ENCODE results near the gene ADD2. TPM values are rescaled to one million over a fixed set of nuclear protein-coding genes. Genes with fewer than 3 reads are reported as not detected.

Gene ADD2
- total RNA-seq, 1 donor from 2014 or later: 1.1 TPM

DNA sequence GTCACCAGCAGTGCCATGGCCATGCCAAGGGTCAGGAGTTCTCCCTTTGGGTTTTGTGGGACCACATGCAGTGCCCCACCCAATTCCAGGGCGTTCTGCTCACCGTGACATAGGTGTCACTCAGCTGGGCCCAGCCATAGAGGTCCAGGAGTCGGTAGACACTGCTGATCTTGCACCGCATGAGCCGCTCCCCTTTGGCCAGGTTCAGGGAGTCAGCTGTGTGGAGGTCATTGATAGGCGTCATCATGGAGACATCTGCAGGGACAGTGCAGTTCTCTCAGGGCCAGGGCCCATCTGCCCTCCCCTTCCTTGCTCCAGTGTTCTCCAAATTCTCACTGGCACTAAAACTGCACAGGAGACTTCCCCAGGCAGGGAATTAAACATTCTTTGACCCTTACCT is 71.9 kb downstream of the ADD2 start:
- no peak for DNase-seq (ENCODE audit: low spot score, unreplicated experiment)
- no peak overlapping the region for H3K27ac Mint-ChIP-seq
- H3K27me3 Mint-ChIP-seq: peaks cover 23% of the 10 kb centered on the region
- H3K36me3 Mint-ChIP-seq (ENCODE audit: insufficient read depth): no peaks in the 10 kb centered on the region
- TF ChIP-seq, protein P1, sequence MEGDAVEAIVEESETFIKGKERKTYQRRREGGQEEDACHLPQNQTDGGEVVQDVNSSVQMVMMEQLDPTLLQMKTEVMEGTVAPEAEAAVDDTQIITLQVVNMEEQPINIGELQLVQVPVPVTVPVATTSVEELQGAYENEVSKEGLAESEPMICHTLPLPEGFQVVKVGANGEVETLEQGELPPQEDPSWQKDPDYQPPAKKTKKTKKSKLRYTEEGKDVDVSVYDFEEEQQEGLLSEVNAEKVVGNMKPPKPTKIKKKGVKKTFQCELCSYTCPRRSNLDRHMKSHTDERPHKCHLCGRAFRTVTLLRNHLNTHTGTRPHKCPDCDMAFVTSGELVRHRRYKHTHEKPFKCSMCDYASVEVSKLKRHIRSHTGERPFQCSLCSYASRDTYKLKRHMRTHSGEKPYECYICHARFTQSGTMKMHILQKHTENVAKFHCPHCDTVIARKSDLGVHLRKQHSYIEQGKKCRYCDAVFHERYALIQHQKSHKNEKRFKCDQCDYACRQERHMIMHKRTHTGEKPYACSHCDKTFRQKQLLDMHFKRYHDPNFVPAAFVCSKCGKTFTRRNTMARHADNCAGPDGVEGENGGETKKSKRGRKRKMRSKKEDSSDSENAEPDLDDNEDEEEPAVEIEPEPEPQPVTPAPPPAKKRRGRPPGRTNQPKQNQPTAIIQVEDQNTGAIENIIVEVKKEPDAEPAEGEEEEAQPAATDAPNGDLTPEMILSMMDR (IDR thresholded peaks at IDR 0.05; ENCODE audit: unreplicated experiment): no peak
- H3K4me3 Mint-ChIP-seq (ENCODE audit: low read depth): no peak overlapping the region
- H3K4me1 Mint-ChIP-seq (ENCODE audit: low read depth): no peaks in the 10 kb centered on the region
- no peaks in the 10 kb centered on the region for H3K9me3 Mint-ChIP-seq (ENCODE audit: low read depth)

- DNase-seq (ENCODE audit: low spot score, unreplicated experiment): no peak
- H3K27ac Mint-ChIP-seq: no peak overlapping the region
- TF ChIP-seq, protein P1 (IDR thresholded peaks at IDR 0.05; ENCODE audit: unreplicated experiment): no peak
- H3K27me3 Mint-ChIP-seq: peaks cover 28% of the 10 kb centered on the region
- no peaks in the 10 kb centered on the region for H3K4me1 Mint-ChIP-seq (ENCODE audit: low read depth)
- H3K4me3 Mint-ChIP-seq (ENCODE audit: low read depth): no peak overlapping the region
- no peaks in the 10 kb centered on the region for H3K36me3 Mint-ChIP-seq (ENCODE audit: insufficient read depth)
- H3K9me3 Mint-ChIP-seq (ENCODE audit: low read depth): no peaks in the 10 kb centered on the region
Measured at GRCh38 chr2:70692256-70692655, 75.7 kb downstream of the ADD2 start.

GRCh38 chr2:70691497-70692140 is 76.4 kb downstream of the ADD2 start:
- no peaks in the 10 kb centered on the region for H3K9me3 Mint-ChIP-seq (ENCODE audit: low read depth)
- peaks cover 1% of the 10 kb centered on the region for H3K4me1 Mint-ChIP-seq (ENCODE audit: low read depth)
- TF ChIP-seq, protein P1 (IDR thresholded peaks at IDR 0.05; ENCODE audit: unreplicated experiment): no peak
- H3K36me3 Mint-ChIP-seq (ENCODE audit: insufficient read depth): no peaks in the 10 kb centered on the region
- H3K4me3 Mint-ChIP-seq (ENCODE audit: low read depth): no peak overlapping the region
- DNase-seq (ENCODE audit: low spot score, unreplicated experiment): no peak
- H3K27me3 Mint-ChIP-seq: peaks cover 30% of the 10 kb centered on the region
- no peak overlapping the region for H3K27ac Mint-ChIP-seq

GRCh38 chr2:70690846-70691245 is 77.2 kb downstream of the ADD2 start:
- no peak for DNase-seq (ENCODE audit: low spot score, unreplicated experiment)
- Mint-ChIP-seq H3K27ac (no peak overlapping the region), H3K36me3 (ENCODE audit: insufficient read depth) (no peaks in the 10 kb centered on the region)

DNA sequence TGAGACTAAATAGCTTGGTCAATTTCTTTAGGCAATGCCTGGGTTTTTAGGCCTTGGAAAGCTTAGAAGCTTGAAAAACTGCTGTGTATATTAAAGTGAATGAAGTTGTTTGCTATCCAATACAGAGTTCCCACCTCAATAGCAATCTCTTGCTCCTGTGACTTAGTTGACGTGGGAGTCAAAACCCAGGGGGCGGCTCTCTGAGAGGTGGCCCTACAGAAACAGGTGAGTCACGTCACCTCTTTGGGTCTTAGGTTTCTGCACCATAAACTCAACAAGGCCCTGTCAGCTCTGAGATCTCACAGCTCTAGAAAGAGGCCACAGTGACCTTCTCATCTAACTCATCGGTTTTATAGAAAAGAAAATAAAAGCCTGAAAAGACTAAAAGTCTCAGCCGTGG is 79.6 kb downstream of the ADD2 start:
- Mint-ChIP-seq H3K4me1 (ENCODE audit: low read depth) (peaks cover 3% of the 10 kb centered on the region), H3K27me3 (peaks cover 19% of the 10 kb centered on the region), H3K36me3 (ENCODE audit: insufficient read depth) (no peaks in the 10 kb centered on the region), H3K4me3 (ENCODE audit: low read depth) (no peak overlapping the region), H3K27ac (no peak overlapping the region), H3K9me3 (ENCODE audit: low read depth) (no peaks in the 10 kb centered on the region)
- TF ChIP-seq, protein P1 (IDR thresholded peaks at IDR 0.05; ENCODE audit: unreplicated experiment): no peak
- no peak for DNase-seq (ENCODE audit: low spot score, unreplicated experiment)

More at GRCh38 chr2:70690846-70691245, 77.2 kb downstream of the ADD2 start:
- no peaks in the 10 kb centered on the region for H3K9me3 Mint-ChIP-seq (ENCODE audit: low read depth)
- peaks cover 35% of the 10 kb centered on the region for H3K27me3 Mint-ChIP-seq
- TF ChIP-seq, protein P1 (IDR thresholded peaks at IDR 0.05; ENCODE audit: unreplicated experiment): no peak
- peaks cover 3% of the 10 kb centered on the region for H3K4me1 Mint-ChIP-seq (ENCODE audit: low read depth)
- no peak overlapping the region for H3K4me3 Mint-ChIP-seq (ENCODE audit: low read depth)
